ENCODE data around the gene KCNH2.

KCNH2 gene

GRCh38 chr7:150973571-150974451 is 4.3 kb downstream of the KCNH2 start:
- FAIRE-seq: no peak

- no peak for FAIRE-seq
Measured at GRCh38 chr7:150972741-150973140, 5.4 kb downstream of the KCNH2 start.

GRCh38 chr7:150972023-150972468 is 6.1 kb downstream of the KCNH2 start:
- no peak for FAIRE-seq

- FAIRE-seq: no peak
Measured at GRCh38 chr7:150971242-150972022, 6.7 kb downstream of the KCNH2 start.

- no peak for FAIRE-seq
Measured at GRCh38 chr7:150970424-150970823, 7.7 kb downstream of the KCNH2 start.

- no peak for FAIRE-seq
Measured at GRCh38 chr7:150969475-150969874, 8.6 kb downstream of the KCNH2 start.

GRCh38 chr7:150968734-150969372 is 9.3 kb downstream of the KCNH2 start:
- FAIRE-seq: no peak

GRCh38 chr7:150968056-150968733 is 9.9 kb downstream of the KCNH2 start:
- no peak for FAIRE-seq

- FAIRE-seq: no peak
Measured at GRCh38 chr7:150967349-150967748, 10.8 kb downstream of the KCNH2 start.

GRCh38 chr7:150966002-150966401 is 12.1 kb downstream of the KCNH2 start:
- no peak for FAIRE-seq

GRCh38 chr7:150965273-150965830 is 12.8 kb downstream of the KCNH2 start:
- FAIRE-seq: no peak

- no peak for FAIRE-seq
Measured at GRCh38 chr7:150964593-150965111, 13.5 kb downstream of the KCNH2 start.

- FAIRE-seq: no peak
Measured at GRCh38 chr7:150963707-150964559, 14.2 kb downstream of the KCNH2 start.

- no peak for FAIRE-seq
Measured at GRCh38 chr7:150962553-150963399, 15.3 kb downstream of the KCNH2 start.

GRCh38 chr7:150962290-150962552 is 15.9 kb downstream of the KCNH2 start:
- no peak for FAIRE-seq

GRCh38 chr7:150961510-150962289 is 16.4 kb downstream of the KCNH2 start:
- FAIRE-seq: no peak

- no peak for FAIRE-seq
Measured at GRCh38 chr7:150959739-150960734, 18.1 kb downstream of the KCNH2 start.

- no peak for FAIRE-seq
Measured at GRCh38 chr7:150959081-150959480, 19.0 kb downstream of the KCNH2 start.

Measured in colon (tissue), 2 donors.